HG03575 (cell line): ENCODE measurements around the gene KLC4.
"Not testable (repeated sequence)": the region's sequence is repeated elsewhere in the genome, so short reads cannot be mapped to it uniquely, and the experiment has no call there.

ENCODE experiments used
- ATAC-seq: cut with Tn5 transposase; IDR thresholded peaks from one replicate; pipeline ENCODE4 v1.9.1; 2021; ENCODE audit not compliant: unreplicated experiment, insufficient number of reproducible peaks, low FRiP score; ENCODE audit errors: extremely low read depth

KLC4 gene

DNA sequence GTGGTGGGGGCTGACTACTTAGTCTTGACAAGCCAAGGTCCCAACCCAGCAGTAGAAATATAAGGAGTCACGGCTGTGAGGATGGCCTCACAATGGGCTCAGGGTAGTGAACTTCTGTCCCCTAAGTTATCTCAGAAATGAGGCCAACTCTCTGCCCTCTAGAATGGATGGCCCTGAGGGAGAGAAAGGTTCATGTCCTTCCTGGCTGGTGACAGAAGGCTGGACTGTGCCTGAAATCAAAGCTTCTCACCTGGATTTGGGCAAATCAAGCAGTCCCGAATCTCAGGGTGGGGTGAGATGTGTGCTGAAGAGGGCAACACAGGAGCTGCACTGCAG is 25.3 kb upstream of the KLC4 start:
- ATAC-seq, result no peak

DNA sequence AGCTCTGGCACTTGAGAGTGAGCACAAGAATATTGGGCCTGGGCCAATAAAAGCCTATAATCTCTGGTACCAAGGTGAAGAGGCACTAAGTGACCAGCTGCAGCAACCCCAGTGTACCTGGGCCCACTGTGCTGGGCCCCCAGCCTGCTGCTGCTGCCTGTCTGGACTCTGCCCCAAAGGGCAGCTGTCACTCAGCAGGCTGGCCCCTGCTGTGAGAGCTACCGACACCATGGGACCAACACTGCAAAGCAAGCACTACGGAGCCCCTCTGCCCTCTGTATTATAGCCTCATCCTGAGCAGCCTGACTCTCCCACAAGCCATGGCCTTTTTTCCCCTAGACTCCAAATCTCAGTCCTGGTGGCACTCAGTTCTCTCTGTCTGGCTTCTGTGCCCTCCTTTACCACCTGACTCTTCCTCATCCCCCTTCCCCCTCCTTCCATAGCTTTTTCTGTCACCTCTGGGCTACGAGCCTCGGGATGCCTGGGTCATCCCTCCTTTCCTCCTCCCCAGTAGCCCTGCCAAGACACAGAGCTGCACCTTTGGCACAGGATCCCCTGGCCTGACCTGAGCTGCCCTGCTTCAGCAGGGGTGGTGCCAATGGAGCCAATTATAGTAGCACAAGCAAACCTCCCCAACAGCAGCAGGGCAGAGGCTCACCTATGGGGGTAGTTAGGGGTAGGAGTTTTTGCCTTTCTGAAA is 23.8 kb upstream of the KLC4 start:
- ATAC-seq, result no peak

DNA sequence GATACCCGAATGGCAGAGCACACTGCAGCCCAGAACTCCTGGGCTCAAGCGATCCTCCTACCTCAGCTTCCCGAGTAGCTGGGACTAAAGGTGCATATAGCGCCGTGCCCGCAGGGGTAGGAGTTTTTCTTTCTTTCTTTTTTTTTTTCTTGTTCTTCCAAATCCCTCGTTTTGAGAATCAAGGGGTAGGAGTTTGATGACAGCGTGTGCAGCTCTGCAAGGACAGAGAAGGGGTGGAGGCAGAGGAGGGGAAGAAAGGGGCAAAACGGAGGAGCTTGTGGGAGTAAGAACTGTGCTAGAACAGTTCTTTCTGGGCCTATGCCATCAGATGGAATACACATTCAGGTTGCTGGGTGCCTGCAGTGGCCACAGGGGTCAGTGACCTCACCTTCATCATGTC is 22.7 kb upstream of the KLC4 start:
- no peak for ATAC-seq

DNA sequence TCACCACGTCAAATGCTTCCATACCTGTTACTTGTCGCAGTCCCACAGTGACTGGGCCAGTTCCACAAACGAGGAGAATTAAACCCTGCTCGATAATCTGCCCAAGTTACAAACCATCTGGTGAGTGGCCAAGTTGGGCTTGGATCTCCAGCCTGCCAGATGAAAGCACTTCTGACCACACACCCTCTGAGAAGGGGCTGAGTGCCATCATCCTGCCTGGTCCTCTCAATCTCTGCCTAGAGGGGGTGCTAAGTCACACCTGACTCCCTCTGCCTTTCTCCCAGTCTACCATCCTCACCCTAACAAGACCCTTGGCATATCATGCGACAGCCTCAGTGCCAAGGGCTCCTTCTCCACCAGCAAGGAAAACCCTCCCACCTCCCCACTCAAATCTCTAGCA is 22.2 kb upstream of the KLC4 start:
- no peak for ATAC-seq

DNA sequence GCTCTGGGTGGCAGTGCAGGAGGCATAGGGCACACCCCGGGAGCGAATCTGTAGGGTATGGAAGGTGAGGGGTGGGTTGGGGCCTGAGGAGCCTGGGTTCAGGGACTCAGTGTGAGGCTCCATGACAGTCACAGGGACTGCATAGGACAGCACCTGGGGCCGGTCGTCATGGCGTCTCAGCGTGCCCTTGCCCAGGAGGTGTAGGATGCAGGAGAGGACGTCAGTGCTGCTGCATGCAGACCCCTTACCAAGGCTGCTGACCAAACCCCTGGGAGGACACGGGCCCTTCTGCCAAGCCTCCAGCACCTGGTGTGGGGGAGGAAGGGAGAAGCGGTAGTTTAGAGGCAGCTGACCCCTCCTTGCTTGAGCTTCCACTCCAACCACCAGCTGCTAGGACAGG is 21.7 kb upstream of the KLC4 start:
- no peak for ATAC-seq

DNA sequence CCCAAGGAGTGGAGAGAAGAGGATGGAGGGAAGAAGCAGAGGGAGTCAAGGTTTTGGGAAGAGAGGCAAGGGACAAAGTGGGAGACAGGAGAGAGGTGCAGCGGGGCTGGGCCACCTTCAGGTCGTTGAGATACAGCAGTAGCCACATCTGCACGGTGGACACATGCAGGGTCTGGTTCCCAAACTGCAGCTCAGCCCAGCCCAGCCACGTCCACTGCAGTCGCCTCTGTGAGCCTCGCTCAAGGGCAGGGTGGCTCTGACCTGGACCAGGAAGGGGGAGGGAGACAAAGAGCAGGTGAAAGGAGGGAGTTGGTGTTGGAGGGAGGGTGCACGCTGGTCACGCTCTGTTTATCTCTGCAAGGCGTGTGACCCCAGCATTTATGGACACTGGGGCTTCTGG is 20.7 kb upstream of the KLC4 start:
- ATAC-seq, result no peak

- ATAC-seq, result no peak
Measured at GRCh38 chr6:43040542-43041257, 18.7 kb upstream of the KLC4 start.

DNA sequence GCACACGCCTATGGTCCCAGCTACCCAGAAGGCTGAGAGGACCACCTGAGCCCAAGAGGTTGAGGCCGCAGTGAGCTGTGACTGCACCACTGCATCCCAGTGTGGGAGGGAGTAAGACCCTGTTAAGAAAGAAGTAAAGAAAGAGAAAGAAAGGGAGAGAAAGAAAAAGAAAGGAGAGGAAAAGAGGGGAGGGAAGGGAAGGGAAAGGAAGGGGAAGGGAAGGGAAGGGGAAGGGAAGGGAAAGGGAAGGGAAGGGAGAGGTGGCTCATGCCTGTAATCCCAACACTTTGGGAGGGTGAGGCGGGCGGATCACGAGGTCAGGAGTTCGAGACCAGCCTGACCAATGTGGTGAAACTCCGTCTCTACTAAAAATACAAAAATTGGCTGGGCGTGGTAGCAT is 18.0 kb upstream of the KLC4 start:
- not testable (repeated sequence) for ATAC-seq

DNA sequence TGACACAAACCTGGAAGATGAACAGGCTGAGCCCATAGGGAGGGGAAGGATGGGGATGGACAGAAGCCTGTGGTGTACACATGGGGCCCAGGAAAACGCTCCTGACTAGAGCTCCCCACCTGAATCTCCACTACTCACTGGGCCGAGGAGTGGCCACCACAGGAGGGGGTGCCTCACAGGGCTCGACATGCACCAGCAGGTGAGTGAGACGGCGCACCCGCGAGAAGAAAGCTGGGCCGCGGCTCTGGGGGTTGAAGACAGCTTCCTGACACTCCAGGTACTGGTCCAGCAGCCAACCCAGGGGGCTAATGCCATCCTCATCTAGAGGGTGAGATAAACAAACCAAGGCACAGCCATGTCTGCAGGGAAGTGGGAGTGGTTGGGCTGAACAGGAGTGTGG is 16.1 kb upstream of the KLC4 start:
- ATAC-seq, result no peak

GRCh38 chr6:43045371-43045930 is 14.0 kb upstream of the KLC4 start:
- ATAC-seq, result no peak

DNA sequence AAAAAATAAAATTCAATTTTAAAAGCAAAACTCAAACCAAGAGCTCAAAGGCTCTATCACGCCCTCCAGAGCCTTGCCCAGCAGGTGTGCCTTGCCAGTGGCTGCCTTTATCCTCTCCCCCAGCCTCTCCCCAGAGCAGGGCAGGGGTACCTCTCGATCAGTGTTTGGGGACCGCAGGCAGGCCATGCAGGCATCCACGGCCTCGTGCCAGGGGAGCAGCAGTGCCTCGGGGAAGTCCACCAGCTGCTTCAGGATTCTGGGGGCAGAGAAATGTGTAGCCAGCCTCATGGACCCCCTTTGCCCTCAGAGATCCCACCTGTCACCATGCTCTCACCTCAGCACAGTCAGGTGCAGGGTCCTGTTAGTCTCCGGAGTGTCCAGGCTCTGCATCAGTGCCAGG is 11.4 kb upstream of the KLC4 start:
- ATAC-seq, result no peak

DNA sequence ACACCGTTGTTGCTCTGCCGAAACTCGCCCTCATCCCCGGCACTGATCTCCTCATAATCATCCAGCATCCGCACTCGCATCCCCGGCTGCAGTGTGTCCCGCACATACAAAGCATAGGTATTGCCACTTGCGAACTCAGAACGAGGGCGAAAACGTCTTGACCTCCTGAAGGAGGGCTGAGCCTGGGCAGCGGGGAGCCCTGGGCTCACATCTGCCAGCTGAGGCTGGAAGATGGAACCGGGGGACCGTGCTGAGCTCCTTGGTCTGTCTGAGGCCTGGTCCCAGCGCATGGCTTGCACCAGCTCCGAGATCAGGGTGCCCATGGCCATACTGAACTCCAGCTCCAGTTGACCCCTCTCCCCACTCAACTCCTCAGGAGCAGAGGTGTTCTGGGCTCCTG is 8.4 kb upstream of the KLC4 start:
- no peak for ATAC-seq

DNA sequence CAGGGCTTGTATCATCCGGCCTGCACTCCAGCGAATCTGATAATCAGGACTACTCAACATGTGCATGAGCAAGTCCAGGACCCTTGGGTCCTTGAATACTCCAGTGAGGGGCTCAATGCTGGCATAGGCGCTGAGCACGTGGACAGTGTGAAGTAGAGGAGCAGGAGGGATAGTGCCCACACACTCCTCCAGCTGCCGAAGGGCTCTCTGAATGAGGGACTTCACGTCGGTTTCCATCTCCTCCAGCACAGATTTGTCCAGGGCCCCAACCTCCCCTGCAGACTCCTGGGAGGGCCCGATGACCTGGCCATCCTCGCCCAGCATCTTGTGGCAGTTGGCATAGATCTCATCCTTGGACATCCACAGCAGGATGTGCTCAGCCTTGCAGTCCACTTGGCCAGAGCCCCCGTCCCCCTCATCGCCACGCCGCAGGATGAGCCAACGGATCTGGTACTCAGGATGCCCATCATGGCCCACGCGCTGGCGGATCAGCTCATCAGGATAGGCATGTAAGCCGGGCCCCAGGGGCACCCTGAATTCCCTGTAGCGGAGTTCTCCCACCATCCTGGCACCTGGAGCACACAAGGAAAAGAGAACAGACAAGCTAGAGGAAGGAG is 7.1 kb upstream of the KLC4 start:
- no peak for ATAC-seq

DNA sequence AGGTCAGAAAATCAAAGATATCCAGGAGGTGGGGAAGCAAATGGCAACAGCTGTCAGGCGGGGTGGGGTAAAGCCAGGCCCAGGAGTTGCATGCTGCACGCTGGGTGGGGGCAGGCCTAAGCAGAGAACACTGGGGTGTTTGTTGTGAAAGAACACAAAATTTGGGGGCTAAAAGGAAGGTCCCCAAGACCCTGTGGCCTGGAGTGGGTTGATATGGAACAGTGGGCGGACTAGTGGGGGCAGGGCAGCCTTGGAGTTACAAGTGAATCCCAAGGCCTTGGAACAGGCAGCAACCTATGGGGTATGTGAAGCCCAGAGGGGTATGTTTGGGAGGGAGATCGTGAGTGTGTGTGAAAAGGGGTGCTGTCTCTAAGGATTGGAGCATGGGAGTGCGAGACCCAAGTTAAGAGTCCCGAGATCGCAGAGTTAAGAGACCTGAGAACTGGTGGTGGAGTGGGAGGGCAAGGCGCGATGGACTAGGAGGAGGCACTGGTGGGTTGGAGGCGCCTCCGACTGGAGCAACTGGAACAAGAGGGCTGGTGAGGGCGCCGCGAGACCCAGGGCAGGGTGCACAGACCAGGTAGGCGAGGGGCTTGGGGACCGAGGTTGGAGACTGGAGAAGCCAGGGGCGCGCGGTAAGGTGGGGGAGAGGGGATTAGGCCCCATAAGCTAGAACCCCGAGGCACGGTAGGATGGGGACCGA is 6.4 kb upstream of the KLC4 start:
- no peak for ATAC-seq

DNA sequence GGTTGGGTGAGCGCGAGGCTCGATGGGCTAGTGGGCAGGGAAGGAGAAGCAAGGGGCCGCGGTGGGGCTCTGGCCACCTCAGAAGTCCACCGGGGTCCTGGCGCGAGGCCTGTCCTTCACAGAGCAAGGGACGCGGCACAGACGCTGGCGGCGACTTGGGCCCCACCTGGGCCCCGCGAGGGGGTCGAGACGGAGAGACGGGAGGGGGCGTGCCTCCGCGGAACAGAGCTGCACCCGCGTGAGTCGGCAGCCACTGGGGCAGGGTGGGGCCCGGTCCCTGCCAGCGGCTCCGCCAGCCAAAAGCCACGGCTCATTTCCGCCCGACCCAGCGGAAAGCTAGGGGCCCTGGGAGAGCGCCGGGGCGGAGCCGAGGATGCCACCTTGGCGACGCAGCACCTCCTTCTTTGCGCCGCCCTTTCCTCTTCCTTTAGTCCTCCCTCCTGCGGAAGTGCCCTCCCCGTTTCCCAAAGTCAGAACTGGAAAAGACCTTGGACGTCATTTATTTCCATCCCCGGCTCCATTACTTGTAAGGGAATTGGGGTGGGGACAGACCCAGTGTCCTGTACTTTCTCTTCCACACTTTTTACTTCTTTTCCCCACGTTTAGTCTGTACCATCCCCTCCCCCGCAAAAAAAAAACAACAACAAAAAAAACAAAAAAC is 5.8 kb upstream of the KLC4 start, which contains the start of gene CUL7:
TSS of gene CUL7 (minus strand) at position 307 of the 661 bp plus-strand sequence. CDS start 1,063 bp downstream, outside the sequence.
- no peak for ATAC-seq

GRCh38 chr6:43054206-43054943 is 5.1 kb upstream of the KLC4 start:
- ATAC-seq, result no peak

DNA sequence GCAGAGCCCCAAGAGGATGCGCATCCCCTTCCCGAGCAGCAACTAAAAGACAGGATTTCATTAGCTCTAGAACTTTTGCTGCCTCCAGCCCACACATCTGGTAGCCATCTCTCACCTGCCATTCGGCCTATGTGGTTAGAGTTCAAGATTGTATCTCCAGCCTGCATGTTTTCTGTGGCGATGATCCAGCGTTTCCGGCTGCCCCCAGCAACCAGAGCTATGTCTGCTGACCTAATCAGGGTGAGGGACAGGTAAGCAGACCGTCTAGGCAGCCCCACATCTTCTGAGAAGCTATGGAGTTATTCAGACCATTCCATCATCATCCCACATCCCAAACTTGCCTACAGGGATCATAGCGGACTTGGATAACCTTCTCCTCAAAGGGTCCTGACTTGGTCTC is 3.5 kb upstream of the KLC4 start:
- no peak for ATAC-seq

DNA sequence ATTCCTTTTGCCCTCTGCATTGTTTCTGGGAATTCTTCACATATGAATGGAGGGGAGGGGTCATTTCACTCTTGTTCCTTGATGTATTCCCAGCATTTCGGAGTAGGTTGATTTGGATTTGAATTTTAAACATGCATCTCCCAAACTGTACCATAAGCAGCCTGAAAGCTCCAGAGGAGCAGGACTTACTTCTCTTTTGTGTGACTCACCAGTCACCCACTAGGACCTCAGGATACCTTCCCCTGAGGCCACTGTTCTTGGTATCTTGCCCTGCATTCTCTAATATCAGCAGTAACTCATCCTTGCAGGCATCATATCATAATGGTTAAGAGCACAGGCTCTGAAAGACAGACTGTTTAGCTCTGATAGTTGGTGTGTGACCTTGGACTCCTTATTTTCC is 900 bp upstream of the KLC4 start:
- ATAC-seq, result no peak
